Measurements from ENCODE around the gene BACH2.
"Not testable (repeated sequence)": the region's sequence is repeated elsewhere in the genome, so short reads cannot be mapped to it uniquely, and the experiment has no call there.

Gene BACH2

DNA sequence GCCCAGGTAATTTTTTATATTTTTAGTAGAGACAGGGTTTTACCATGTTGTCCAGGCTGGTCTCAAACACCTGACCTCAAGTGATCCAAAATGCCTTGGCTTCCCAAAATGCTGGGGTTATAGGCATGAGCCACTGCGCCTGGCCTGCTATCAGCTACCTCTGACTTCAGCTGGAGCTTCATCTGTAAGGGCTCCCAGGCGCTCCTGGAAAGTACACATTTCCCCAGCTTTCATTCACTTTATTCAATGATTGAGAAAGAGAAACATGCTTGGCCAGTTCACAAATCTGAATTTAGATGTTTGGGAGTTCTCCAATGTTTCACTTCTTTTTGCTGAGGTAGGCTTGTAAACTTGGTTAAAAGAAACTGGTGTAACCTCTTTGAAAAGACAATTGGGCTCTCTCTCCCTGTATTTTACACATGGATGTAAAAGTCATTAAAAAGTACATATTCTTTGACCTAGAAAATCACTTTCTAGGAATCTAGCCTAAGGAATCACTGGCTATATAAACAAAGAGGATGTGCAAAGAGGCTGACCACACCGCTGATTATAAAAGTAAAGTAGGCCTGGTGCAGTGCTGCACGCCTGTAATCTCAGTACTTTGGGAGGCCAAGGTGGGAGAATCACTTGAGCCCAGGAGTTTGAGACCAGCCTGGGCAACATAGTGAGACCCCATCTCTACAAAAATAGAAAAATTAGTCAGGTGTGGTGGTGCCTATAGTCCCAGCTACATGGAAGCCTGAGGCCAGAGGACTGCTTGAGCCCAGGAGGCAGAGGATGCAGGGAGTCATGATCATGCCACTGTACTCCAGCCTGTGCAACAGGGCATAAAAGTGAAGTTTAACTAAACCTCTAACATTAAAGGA, 128.9 kb downstream of the BACH2 start:
- Histone ChIP-seq H3K9me3 (ENCODE audit: control insufficient read depth in 5 of 5, low read length in 5 of 5) (no peaks in the 10 kb centered on the region), H3K27ac (ENCODE audit: low read depth, low read length) (no peak overlapping the region), H3K9ac (ENCODE audit: low read length in 5 of 5) (no peak overlapping the region), H3K4me3 (ENCODE audit: low read depth in 1 of 5, low read length in 5 of 5) (no peak overlapping the region), H3K4me1 (ENCODE audit: control insufficient read depth in 5 of 5, insufficient read depth in 5 of 5, low read length in 5 of 5) (peaks cover 0 to 3% (median 0%) of the 10 kb centered on the region in 5 donors), H3K27me3 (ENCODE audit: control insufficient read depth in 5 of 5, insufficient read depth in 4 of 5, low read length in 5 of 5) (no peaks in the 10 kb centered on the region), H3K36me3 (ENCODE audit: control insufficient read depth in 5 of 5, insufficient read depth in 5 of 5, low read length in 5 of 5) (no peaks in the 10 kb centered on the region)

DNA sequence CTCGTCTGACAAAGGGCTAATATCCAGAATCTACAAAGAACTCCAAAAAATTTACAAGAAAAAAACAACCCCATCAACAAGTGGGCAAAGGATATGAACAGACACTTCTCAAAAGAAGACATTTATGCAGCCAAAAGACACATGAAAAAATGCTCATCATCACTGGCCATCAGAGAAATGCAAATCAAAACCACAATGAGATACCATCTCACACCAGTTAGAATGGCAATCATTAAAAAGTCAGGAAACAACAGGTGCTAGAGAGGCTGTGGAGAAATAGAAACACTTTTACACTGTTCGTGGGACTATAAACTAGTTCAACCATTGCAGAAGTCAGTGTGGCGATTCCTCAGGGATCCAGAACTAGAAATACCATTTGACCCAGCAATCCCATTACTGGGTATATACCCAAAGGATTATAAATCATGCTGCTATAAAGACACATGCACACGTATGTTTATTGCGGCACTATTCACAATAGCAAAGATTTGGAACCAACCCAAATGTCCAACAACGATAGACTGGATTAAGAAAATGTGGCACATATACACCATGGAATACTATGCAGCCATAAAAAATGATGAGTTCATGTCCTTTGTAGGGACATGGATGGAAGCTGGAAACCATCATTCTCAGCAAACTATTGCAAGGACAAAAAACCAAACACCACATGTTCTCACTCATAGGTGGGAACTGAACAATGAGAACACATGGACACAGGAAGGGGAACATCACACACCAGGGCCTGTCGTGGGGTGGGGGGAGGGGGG, 130.3 kb downstream of the BACH2 start:
- H3K4me3 ChIP-seq (ENCODE audit: low read depth in 1 of 5, low read length in 5 of 5); H3K4me1 ChIP-seq (ENCODE audit: control insufficient read depth in 5 of 5, insufficient read depth in 5 of 5, low read length in 5 of 5); H3K9me3 ChIP-seq (ENCODE audit: control insufficient read depth in 5 of 5, low read length in 5 of 5); H3K27ac ChIP-seq (ENCODE audit: low read depth, low read length); H3K9ac ChIP-seq (ENCODE audit: low read length in 5 of 5); H3K36me3 ChIP-seq (ENCODE audit: control insufficient read depth in 5 of 5, insufficient read depth in 5 of 5, low read length in 5 of 5); H3K27me3 ChIP-seq (ENCODE audit: control insufficient read depth in 5 of 5, insufficient read depth in 4 of 5, low read length in 5 of 5): not testable (repeated sequence)

DNA sequence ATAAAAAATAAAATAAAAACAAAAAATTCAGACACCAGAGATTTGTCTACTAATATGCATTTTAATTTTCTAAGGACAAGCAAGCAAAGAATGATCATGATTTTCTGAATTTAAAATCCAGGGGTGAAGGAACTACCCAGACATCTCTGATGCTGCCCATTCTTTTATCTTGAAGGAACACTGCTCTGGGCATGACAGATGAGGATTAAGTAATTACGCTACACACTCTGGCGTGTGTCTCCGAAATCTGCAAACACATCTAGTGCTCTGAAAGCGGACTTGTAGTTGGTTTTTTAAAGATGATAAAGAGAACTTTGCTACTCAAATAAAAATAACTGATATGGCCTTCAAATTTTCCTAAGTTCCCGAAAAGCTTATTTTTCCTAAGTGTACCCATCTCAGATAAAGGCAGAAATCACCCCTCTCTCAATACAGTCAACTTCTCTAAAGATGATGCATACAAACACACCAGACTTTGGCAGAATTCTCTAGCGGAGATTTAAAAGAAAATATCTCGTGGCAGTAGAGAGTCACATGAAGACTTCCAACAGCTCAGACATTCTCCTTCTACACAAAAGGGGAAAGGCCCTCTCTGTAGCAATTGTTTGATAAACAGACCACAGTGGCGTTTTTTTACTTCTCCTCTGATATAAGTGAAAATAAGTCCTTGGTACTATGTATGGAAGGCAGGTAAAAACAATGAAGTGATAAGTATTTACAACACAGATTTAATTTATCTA, 133.8 kb downstream of the BACH2 start:
- Histone ChIP-seq H3K27ac (ENCODE audit: low read depth, low read length) (no peak overlapping the region), H3K4me3 (ENCODE audit: low read depth in 1 of 5, low read length in 5 of 5) (no peak overlapping the region), H3K27me3 (ENCODE audit: control insufficient read depth in 5 of 5, insufficient read depth in 4 of 5, low read length in 5 of 5) (no peaks in the 10 kb centered on the region), H3K4me1 (ENCODE audit: control insufficient read depth in 5 of 5, insufficient read depth in 5 of 5, low read length in 5 of 5) (no peaks in the 10 kb centered on the region), H3K36me3 (ENCODE audit: control insufficient read depth in 5 of 5, insufficient read depth in 5 of 5, low read length in 5 of 5) (no peaks in the 10 kb centered on the region), H3K9ac (ENCODE audit: low read length in 5 of 5) (no peak overlapping the region), H3K9me3 (ENCODE audit: control insufficient read depth in 5 of 5, low read length in 5 of 5) (no peaks in the 10 kb centered on the region)

DNA sequence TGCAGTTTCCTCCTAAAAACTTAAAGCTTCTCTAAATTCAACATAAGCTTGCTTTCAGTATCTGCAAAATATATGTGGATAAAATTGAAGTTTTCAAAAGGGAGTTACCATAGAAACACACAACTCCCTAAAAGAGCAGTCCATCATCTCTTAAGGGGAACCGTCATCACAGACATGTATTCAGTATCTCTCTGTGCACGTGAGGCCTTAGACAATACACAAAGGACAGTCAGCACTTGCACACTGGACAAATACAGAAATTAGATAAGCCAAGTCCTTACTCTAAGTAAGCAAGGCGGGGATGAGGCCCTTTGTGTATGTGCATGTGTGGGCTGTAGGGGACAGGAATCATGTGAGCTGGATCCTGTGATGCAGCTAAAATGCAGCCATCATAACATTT, 136.6 kb downstream of the BACH2 start:
- Histone ChIP-seq H3K27me3 (ENCODE audit: control insufficient read depth in 5 of 5, insufficient read depth in 4 of 5, low read length in 5 of 5) (no peaks in the 10 kb centered on the region), H3K4me1 (ENCODE audit: control insufficient read depth in 5 of 5, insufficient read depth in 5 of 5, low read length in 5 of 5) (no peaks in the 10 kb centered on the region), H3K27ac (ENCODE audit: low read depth, low read length) (no peak overlapping the region)

DNA sequence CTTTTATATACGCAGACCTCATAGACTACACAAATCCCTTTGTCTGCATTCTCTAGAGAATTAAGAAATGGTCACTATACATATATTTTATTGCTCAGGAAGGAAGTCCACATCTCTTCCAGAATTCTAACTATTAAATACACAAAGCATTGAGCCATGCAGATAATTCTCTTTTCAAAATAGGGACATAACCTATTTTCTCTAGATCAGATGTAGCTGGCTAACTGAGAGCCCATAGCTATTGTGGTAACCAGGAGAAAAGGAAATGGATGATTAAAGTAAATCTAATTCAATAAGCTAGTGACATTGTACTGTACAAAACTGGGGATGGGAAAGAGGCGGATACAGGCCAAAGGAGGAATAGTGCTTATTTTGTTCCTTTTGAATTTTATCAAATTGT, 137.2 kb downstream of the BACH2 start:
- no peak overlapping the region for H3K27ac ChIP-seq (ENCODE audit: low read depth, low read length)
- H3K4me3 ChIP-seq (ENCODE audit: low read depth in 1 of 5, low read length in 5 of 5), result no peak overlapping the region
- H3K36me3 ChIP-seq (ENCODE audit: control insufficient read depth in 5 of 5, insufficient read depth in 5 of 5, low read length in 5 of 5), result no peaks in the 10 kb centered on the region
- H3K27me3 ChIP-seq (ENCODE audit: control insufficient read depth in 5 of 5, insufficient read depth in 4 of 5, low read length in 5 of 5), result no peaks in the 10 kb centered on the region
- H3K9ac ChIP-seq (ENCODE audit: low read length in 5 of 5), result no peak overlapping the region
- H3K4me1 ChIP-seq (ENCODE audit: control insufficient read depth in 5 of 5, insufficient read depth in 5 of 5, low read length in 5 of 5), result no peaks in the 10 kb centered on the region
- H3K9me3 ChIP-seq (ENCODE audit: control insufficient read depth in 5 of 5, low read length in 5 of 5), result no peaks in the 10 kb centered on the region

More for the DNA sequence above, 136.6 kb downstream of the BACH2 start:
- no peaks in the 10 kb centered on the region for H3K36me3 ChIP-seq (ENCODE audit: control insufficient read depth in 5 of 5, insufficient read depth in 5 of 5, low read length in 5 of 5)
- no peak overlapping the region for H3K9ac ChIP-seq (ENCODE audit: low read length in 5 of 5)
- no peak overlapping the region for H3K4me3 ChIP-seq (ENCODE audit: low read depth in 1 of 5, low read length in 5 of 5)
- no peaks in the 10 kb centered on the region for H3K9me3 ChIP-seq (ENCODE audit: control insufficient read depth in 5 of 5, low read length in 5 of 5)

DNA sequence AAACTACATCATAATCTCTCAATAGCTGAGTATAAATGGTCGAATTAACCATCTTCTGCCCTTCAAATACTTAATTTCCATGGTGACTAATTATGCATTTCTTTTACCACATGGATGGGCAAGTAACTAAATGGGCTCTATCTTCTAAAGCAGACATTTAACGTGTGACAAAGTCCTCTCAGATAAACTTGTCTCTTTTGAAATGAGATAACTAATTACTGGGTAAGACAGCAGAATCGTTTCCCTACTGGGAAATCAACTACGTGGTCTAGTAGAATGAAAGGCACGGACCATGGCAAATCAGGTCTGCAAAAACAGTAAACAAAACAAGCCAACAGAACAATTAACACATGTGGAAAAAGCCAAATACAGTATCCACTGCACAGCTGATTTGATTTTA, 137.7 kb downstream of the BACH2 start:
- Histone ChIP-seq H3K9ac (ENCODE audit: low read length in 5 of 5) (no peak overlapping the region), H3K27me3 (ENCODE audit: control insufficient read depth in 5 of 5, insufficient read depth in 4 of 5, low read length in 5 of 5) (no peaks in the 10 kb centered on the region), H3K4me1 (ENCODE audit: control insufficient read depth in 5 of 5, insufficient read depth in 5 of 5, low read length in 5 of 5) (no peaks in the 10 kb centered on the region), H3K4me3 (ENCODE audit: low read depth in 1 of 5, low read length in 5 of 5) (no peak overlapping the region), H3K36me3 (ENCODE audit: control insufficient read depth in 5 of 5, insufficient read depth in 5 of 5, low read length in 5 of 5) (no peaks in the 10 kb centered on the region), H3K9me3 (ENCODE audit: control insufficient read depth in 5 of 5, low read length in 5 of 5) (no peaks in the 10 kb centered on the region), H3K27ac (ENCODE audit: low read depth, low read length) (no peak overlapping the region)

DNA sequence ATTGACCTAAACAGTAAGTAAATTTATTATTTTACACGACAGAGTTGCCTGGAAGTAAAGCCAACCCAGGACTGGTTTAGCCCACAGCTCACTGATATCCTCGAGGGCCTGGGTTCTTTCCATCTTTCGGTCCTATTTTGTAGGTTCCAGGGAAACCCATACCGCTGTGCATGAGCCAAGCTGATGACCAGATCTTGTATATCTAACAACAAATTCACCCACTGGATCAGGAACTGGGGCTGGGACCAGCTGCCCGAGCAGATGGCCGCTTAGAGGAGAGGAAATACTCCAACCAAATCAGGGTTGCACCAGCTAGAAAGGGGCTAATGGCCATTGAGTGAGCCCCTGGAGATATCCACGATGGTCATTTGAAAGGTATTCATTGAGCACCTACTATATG, 139.2 kb downstream of the BACH2 start:
- H3K9ac ChIP-seq (ENCODE audit: low read length in 5 of 5), result no peak overlapping the region
- H3K36me3 ChIP-seq (ENCODE audit: control insufficient read depth in 5 of 5, insufficient read depth in 5 of 5, low read length in 5 of 5), result no peaks in the 10 kb centered on the region
- no peaks in the 10 kb centered on the region for H3K27me3 ChIP-seq (ENCODE audit: control insufficient read depth in 5 of 5, insufficient read depth in 4 of 5, low read length in 5 of 5)
- H3K4me1 ChIP-seq (ENCODE audit: control insufficient read depth in 5 of 5, insufficient read depth in 5 of 5, low read length in 5 of 5), result no peaks in the 10 kb centered on the region
- no peak overlapping the region for H3K27ac ChIP-seq (ENCODE audit: low read depth, low read length)
- H3K4me3 ChIP-seq (ENCODE audit: low read depth in 1 of 5, low read length in 5 of 5), result no peak overlapping the region
- H3K9me3 ChIP-seq (ENCODE audit: control insufficient read depth in 5 of 5, low read length in 5 of 5), result no peaks in the 10 kb centered on the region

DNA sequence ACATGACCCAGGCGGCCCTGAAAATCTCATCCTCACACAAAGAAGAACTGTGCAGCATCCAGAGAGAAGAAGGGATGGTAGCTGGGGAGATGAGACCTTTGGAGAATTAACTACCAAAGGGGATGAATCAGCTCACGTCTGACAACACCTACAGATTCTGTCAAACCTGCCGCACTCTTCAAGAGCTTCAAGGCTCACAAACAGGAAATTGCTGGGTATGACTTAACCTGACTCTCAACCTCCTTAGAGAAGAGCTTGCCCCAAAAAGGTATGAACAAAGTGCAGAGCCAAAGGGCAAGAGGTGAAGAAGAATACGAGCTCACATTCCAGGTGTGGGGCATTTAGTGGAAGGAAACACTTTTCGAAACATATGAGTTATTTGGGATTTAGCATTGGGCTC, 139.8 kb downstream of the BACH2 start:
- no peaks in the 10 kb centered on the region for H3K4me1 ChIP-seq (ENCODE audit: control insufficient read depth in 5 of 5, insufficient read depth in 5 of 5, low read length in 5 of 5)
- no peak overlapping the region for H3K27ac ChIP-seq (ENCODE audit: low read depth, low read length)
- H3K9me3 ChIP-seq (ENCODE audit: control insufficient read depth in 5 of 5, low read length in 5 of 5), result no peaks in the 10 kb centered on the region
- H3K4me3 ChIP-seq (ENCODE audit: low read depth in 1 of 5, low read length in 5 of 5), result no peak overlapping the region
- no peak overlapping the region for H3K9ac ChIP-seq (ENCODE audit: low read length in 5 of 5)
- no peaks in the 10 kb centered on the region for H3K27me3 ChIP-seq (ENCODE audit: control insufficient read depth in 5 of 5, insufficient read depth in 4 of 5, low read length in 5 of 5)
- no peaks in the 10 kb centered on the region for H3K36me3 ChIP-seq (ENCODE audit: control insufficient read depth in 5 of 5, insufficient read depth in 5 of 5, low read length in 5 of 5)

DNA sequence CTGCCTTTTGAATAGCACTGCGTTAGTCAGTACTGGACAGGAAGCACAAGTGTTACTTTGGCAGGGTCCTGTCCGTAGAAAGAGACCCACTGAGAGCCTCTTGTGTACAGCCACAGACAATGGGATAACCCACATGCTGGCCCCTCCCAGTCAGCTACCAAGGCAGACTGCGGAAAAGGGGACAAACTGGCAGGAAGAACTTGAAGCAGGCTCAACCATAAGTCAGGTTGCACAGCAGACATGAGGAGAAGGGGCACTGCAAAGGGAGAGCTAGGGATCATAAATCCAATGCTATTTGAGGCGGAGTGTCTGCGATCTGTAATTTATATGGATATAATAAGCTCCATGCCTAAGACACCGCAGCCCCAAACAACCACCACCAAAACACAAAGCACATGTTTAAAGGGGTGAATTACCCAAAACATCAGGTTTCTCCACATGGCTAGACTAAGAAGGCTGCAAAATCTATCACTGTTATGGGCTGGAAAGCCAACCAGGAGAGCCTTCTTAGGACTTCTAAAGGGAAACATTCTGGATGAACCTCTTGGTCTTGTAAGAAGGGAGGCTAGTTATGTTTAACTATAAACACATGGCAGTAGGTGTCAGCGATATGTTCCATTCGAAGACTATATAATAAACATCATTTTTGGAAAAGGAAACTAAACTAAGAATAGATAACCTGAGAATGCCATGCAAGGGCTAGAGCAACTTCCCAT, 141.7 kb downstream of the BACH2 start:
- Histone ChIP-seq H3K27me3 (ENCODE audit: control insufficient read depth in 5 of 5, insufficient read depth in 4 of 5, low read length in 5 of 5) (no peaks in the 10 kb centered on the region), H3K4me1 (ENCODE audit: control insufficient read depth in 5 of 5, insufficient read depth in 5 of 5, low read length in 5 of 5) (no peaks in the 10 kb centered on the region), H3K36me3 (ENCODE audit: control insufficient read depth in 5 of 5, insufficient read depth in 5 of 5, low read length in 5 of 5) (no peaks in the 10 kb centered on the region), H3K4me3 (ENCODE audit: low read depth in 1 of 5, low read length in 5 of 5) (no peak overlapping the region), H3K9me3 (ENCODE audit: control insufficient read depth in 5 of 5, low read length in 5 of 5) (peaks cover 0 to 5% (median 3%) of the 10 kb centered on the region in 5 donors), H3K9ac (ENCODE audit: low read length in 5 of 5) (no peak overlapping the region), H3K27ac (ENCODE audit: low read depth, low read length) (no peak overlapping the region)

All from subcutaneous abdominal adipose tissue (tissue), 5 donors.